AG04450 (cell line): ENCODE results near the gene LBR. TPM values are rescaled to one million over a fixed set of nuclear protein-coding genes. Genes with fewer than 3 reads are reported as not detected.

Experiments
- CTCF ChIA-PET: fragments of 300-600, 350-600 bp; formaldehyde crosslinking; extraction: SDS; loops from one replicate; lab custom pipeline; 2022; ENCODE audit warnings: antibody characterized with exemption, inconsistent platforms; lab: Charles Lee
- POLR2A ChIA-PET: fragments of 350-600 bp; formaldehyde crosslinking; extraction: SDS; loops from one replicate; lab custom pipeline; 2021; ENCODE audit warnings: antibody characterized with exemption, inconsistent platforms; lab: Yijun Ruan, JAX
- DNase-seq: peaks from one replicate; pipeline ENCODE4 v3.0.0-alpha.2; 2011; ENCODE audit warnings: low read depth, low spot score
- H3K27ac ChIP-seq: one replicate; pipeline ENCODE4 v1.5.1; 2012; ENCODE audit warnings: low read depth, low read length, control low read depth
- H3K27me3 ChIP-seq: one replicate; pipeline ENCODE4 v1.6.0; 2012; ENCODE audit warnings: low read length; ENCODE audit not compliant: control insufficient read depth, insufficient read depth
- H3K4me3 ChIP-seq: 2 replicates; pipeline ENCODE4 v1.5.1; 2011; ENCODE audit warnings: mild to moderate bottlenecking, low read depth, low read length, control low read depth
- H3K9me3 ChIP-seq: 2 replicates; pipeline ENCODE4 v1.5.1; 2012; ENCODE audit warnings: low read length; ENCODE audit not compliant: control insufficient read depth, insufficient read depth
- polyA plus RNA-seq: library from polyadenylated mRNA; depleted of rRNA; stranded (reverse); fragments of >200 nt; gene quantifications from 2 replicates; pipeline ENCODE4 v1.2.3, GENCODE V29; 2011
- TF ChIP-seq, protein P1 (sequence below): IDR thresholded peaks from 2 replicates; pipeline ENCODE4 v1.5.1; 2011; ENCODE audit warnings: low read depth, low read length, control low read depth, inconsistent platforms

LBR gene
- polyA plus RNA-seq, 1 experiment = 44.5 TPM

DNA sequence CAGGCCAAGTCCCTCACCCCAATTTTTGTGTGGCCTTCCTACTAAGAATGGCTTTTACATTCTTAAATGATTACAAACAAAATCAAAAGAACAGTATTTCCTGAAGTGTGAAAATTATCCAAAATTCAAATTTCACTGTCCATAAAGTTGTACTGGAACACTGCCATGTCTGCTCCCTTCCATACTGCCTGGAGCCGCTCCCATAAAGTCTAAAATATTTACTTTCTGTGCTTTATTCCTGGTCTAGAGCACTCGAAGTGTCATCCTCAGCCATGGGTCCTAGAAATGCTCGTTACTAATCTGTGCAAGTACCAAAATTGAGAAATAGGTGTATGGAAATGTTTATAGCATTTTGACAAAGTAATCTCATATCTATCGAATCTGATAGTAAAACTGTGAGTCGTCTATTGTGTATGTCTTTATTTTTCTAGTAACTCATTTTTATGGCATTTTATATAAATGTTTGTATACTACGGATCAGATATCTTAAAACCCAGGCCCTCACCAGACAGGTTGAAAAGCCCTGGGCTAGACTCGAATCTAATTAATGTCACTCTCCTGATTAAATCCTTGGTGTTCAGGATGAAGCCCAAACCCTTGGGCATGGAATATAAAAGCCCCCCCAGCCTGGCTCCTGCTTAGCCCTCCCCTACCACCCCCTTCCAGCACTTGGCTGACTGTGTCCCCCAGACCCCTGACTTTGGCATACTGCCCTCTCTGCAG is 4.9 kb downstream of the LBR start:
- Histone ChIP-seq H3K4me3 (no peak overlapping the region; the same call in 1 of the 2 replicates), H3K27me3 (no peaks in the 10 kb centered on the region), H3K27ac (no peak overlapping the region), H3K9me3 (no peaks in the 10 kb centered on the region)
- ChIA-PET POLR2A (no interaction called here), CTCF (no interaction called here)
- TF ChIP-seq, protein P1, sequence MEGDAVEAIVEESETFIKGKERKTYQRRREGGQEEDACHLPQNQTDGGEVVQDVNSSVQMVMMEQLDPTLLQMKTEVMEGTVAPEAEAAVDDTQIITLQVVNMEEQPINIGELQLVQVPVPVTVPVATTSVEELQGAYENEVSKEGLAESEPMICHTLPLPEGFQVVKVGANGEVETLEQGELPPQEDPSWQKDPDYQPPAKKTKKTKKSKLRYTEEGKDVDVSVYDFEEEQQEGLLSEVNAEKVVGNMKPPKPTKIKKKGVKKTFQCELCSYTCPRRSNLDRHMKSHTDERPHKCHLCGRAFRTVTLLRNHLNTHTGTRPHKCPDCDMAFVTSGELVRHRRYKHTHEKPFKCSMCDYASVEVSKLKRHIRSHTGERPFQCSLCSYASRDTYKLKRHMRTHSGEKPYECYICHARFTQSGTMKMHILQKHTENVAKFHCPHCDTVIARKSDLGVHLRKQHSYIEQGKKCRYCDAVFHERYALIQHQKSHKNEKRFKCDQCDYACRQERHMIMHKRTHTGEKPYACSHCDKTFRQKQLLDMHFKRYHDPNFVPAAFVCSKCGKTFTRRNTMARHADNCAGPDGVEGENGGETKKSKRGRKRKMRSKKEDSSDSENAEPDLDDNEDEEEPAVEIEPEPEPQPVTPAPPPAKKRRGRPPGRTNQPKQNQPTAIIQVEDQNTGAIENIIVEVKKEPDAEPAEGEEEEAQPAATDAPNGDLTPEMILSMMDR = no peak
- no peak for DNase-seq

DNA sequence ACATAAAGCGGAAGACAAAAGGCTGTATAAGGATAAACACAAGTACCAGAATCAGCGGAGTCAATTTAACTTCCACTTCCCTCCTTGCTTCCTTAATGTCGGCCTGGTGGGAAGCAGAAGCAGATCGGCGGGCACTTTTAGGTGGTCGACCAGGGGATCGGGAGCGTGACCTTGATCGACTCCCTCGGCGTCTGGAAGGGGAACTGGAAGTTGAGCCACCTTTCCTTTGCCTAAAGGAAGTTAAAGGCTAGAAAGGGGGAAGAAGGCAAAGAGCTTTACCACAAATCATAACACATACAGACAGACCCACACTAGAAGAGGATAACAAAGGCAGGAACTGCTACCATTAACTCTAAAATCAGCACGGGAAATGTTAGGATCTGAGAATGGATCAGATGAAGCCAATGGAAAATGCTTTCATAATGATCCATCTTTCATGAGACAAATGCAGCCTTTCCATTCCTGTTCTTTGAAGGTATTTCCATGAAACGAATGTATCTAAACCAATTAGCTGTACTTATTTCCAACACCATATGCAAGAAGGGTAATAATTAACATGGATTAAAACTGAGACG is 5.7 kb downstream of the LBR start:
- no peak for DNase-seq
- Histone ChIP-seq H3K27ac (no peak overlapping the region), H3K4me3 (no peak overlapping the region), H3K9me3 (no peaks in the 10 kb centered on the region), H3K27me3 (no peaks in the 10 kb centered on the region)
- CTCF ChIA-PET = interaction anchor here (1.0 kb wide), 1 partner anchor 103 kb away, joined by 3 read pairs; no protein-coding TSS in a partner anchor
- POLR2A ChIA-PET = no interaction called here
- TF ChIP-seq, protein P1 = no peak

DNA sequence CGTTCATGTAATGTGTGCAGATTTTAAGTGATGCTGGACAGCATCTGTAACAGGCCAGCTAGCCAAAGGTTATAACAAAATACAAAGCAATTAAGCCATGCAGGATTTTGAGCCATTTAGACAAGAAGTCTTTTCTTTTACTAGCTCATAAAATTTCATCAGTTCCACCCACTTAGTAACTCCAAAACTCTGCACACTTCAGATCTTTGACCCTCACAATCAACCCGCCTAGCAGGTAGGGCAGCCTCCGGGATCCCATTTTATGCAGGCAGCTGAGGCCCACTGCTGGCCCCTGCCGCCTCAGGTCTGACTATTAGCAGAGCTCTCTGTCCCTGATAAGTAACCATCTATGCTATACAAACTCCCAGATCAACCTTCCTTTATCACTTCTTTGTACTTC is 9.2 kb downstream of the LBR start:
- TF ChIP-seq, protein P1 = no peak
- no peak for DNase-seq
- Histone ChIP-seq H3K27me3 (no peaks in the 10 kb centered on the region), H3K9me3 (no peaks in the 10 kb centered on the region), H3K27ac (no peak overlapping the region), H3K4me3 (no peak overlapping the region)
- ChIA-PET POLR2A (interaction anchor here (0.6 kb wide), 1 partner anchor 24 kb away, joined by 3 read pairs; no protein-coding TSS in a partner anchor), CTCF (interaction anchor here (0.6 kb wide), 2 partner anchors 31 to 414 kb away, joined by 3 read pairs; no protein-coding TSS in a partner anchor)

DNA sequence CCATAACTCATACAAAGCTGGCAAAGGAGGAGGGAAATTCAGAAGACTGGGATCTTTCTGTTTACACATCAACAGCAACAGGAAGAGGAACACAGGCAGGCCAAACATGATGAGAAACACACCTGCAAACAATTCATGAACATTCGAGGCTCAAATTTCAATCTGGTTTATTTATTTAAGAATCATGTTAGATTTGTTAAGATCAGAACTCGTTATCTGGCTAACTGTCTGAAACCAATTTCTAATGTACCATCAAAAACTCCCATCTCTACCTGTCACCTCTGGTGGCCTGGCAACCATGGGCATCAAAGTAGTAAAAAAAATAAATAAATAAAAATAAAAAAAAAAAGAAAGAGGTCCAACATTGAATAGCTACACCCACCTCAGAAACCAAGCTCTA is 9.8 kb downstream of the LBR start:
- POLR2A ChIA-PET = no interaction called here

More for the DNA sequence above, 9.8 kb downstream of the LBR start:
- no peak for DNase-seq
- H3K9me3 ChIP-seq = no peaks in the 10 kb centered on the region
- CTCF ChIA-PET = interaction anchor here (0.6 kb wide), 1 partner anchor 32 kb away, joined by 3 read pairs; no protein-coding TSS in a partner anchor
- no peak overlapping the region for H3K4me3 ChIP-seq
- no peak overlapping the region for H3K27ac ChIP-seq
- H3K27me3 ChIP-seq = no peaks in the 10 kb centered on the region
- TF ChIP-seq, protein P1 = no peak
